ENCODE results near the gene ECSCR.
"Not testable (repeated sequence)": the region's sequence is repeated elsewhere in the genome, so short reads cannot be mapped to it uniquely, and the experiment has no call there.

Gene ECSCR

GRCh38 chr5:139446956-139447779 lies 15.4 kb downstream of the ECSCR start:
- no peak for DNase-seq (ENCODE audit: low read depth in 2 of 2)

GRCh38 chr5:139445325-139446170 lies 17.0 kb downstream of the ECSCR start:
- DNase-seq (ENCODE audit: low read depth in 2 of 2), result no peak

GRCh38 chr5:139443831-139444453 lies 18.6 kb downstream of the ECSCR start:
- DNase-seq (ENCODE audit: low read depth in 2 of 2), result no peak

- DNase-seq (ENCODE audit: low read depth in 2 of 2), result not testable (repeated sequence)
These were observed 22.1 kb downstream of the ECSCR start for GRCh38 chr5:139440416-139440815.

GRCh38 chr5:139439013-139439903 lies 23.3 kb downstream of the ECSCR start, which contains the start of gene DNAJC18:
Gene DNAJC18 (minus strand): TSS chr5:139439525. CDS start chr5:139439445, 80 bp downstream.
- peak; percentile 78 to 83 for DNase-seq (ENCODE audit: low read depth in 2 of 2)

- no peak for DNase-seq (ENCODE audit: low read depth in 2 of 2)
These were observed 23.9 kb downstream of the ECSCR start for GRCh38 chr5:139438707-139439012.

- no peak for DNase-seq (ENCODE audit: low read depth in 2 of 2)
These were observed 26.9 kb downstream of the ECSCR start for GRCh38 chr5:139435676-139436075.

- no peak for DNase-seq (ENCODE audit: low read depth in 2 of 2)
These were observed 30.8 kb downstream of the ECSCR start for GRCh38 chr5:139431706-139432105.

GRCh38 chr5:139430015-139430414 lies 32.5 kb downstream of the ECSCR start:
- no peak for DNase-seq (ENCODE audit: low read depth in 2 of 2)

GRCh38 chr5:139426203-139426885 lies 36.2 kb downstream of the ECSCR start:
- DNase-seq (ENCODE audit: low read depth in 2 of 2), result no peak

- no peak for DNase-seq (ENCODE audit: low read depth in 2 of 2)
These were observed 37.0 kb downstream of the ECSCR start for GRCh38 chr5:139425497-139425896.

GRCh38 chr5:139422307-139422893 lies 40.1 kb downstream of the ECSCR start:
- DNase-seq (ENCODE audit: low read depth in 2 of 2), result no peak

- DNase-seq (ENCODE audit: low read depth in 2 of 2), result no peak
These were observed 43.0 kb downstream of the ECSCR start for GRCh38 chr5:139419226-139420192.

- no peak for DNase-seq (ENCODE audit: low read depth in 2 of 2)
These were observed 43.8 kb downstream of the ECSCR start for GRCh38 chr5:139418793-139419192.

- no peak for DNase-seq (ENCODE audit: low read depth in 2 of 2)
These were observed 45.3 kb downstream of the ECSCR start for GRCh38 chr5:139417214-139417613.

- DNase-seq (ENCODE audit: low read depth in 2 of 2), result no peak
These were observed 45.9 kb downstream of the ECSCR start for GRCh38 chr5:139416651-139417050.

GRCh38 chr5:139415869-139416268 lies 46.7 kb downstream of the ECSCR start:
- no peak for DNase-seq (ENCODE audit: low read depth in 2 of 2)

- DNase-seq (ENCODE audit: low read depth in 2 of 2), result no peak
These were observed 47.2 kb downstream of the ECSCR start for GRCh38 chr5:139415221-139415861.

Measured in stimulated activated CD8-positive, alpha-beta memory T cell treated with anti-CD3 and anti-CD28 coated beads, Interleukin-7, amount 100 ng/mL, for 4 hours (primary cell).